AG04450 (cell line): ENCODE data around the gene THSD1. TPM values are rescaled to one million over a fixed set of nuclear protein-coding genes. Genes with fewer than 3 reads are reported as not detected.
"Not testable (repeated sequence)": the region's sequence is repeated elsewhere in the genome, so short reads cannot be mapped to it uniquely, and the experiment has no call there.

ENCODE experiments used
- CTCF ChIA-PET: fragments of 300-600, 350-600 bp; formaldehyde crosslinking; extraction: SDS; loops from one replicate; lab custom pipeline; 2022; ENCODE audit warnings: antibody characterized with exemption, inconsistent platforms; lab: Charles Lee
- POLR2A ChIA-PET: fragments of 350-600 bp; formaldehyde crosslinking; extraction: SDS; loops from one replicate; lab custom pipeline; 2021; ENCODE audit warnings: antibody characterized with exemption, inconsistent platforms; lab: Yijun Ruan, JAX
- DNase-seq: peaks from one replicate; pipeline ENCODE4 v3.0.0-alpha.2; 2011; ENCODE audit warnings: low read depth, low spot score
- H3K27ac ChIP-seq: one replicate; pipeline ENCODE4 v1.5.1; 2012; ENCODE audit warnings: low read depth, low read length, control low read depth
- H3K27me3 ChIP-seq: one replicate; pipeline ENCODE4 v1.6.0; 2012; ENCODE audit warnings: low read length; ENCODE audit not compliant: control insufficient read depth, insufficient read depth
- H3K4me3 ChIP-seq: 2 replicates; pipeline ENCODE4 v1.5.1; 2011; ENCODE audit warnings: mild to moderate bottlenecking, low read depth, low read length, control low read depth
- H3K9me3 ChIP-seq: 2 replicates; pipeline ENCODE4 v1.5.1; 2012; ENCODE audit warnings: low read length; ENCODE audit not compliant: control insufficient read depth, insufficient read depth
- polyA plus RNA-seq: library from polyadenylated mRNA; depleted of rRNA; stranded (reverse); fragments of >200 nt; gene quantifications from 2 replicates; pipeline ENCODE4 v1.2.3, GENCODE V29; 2011
- TF ChIP-seq, protein P1 (sequence below): IDR thresholded peaks from 2 replicates; pipeline ENCODE4 v1.5.1; 2011; ENCODE audit warnings: low read depth, low read length, control low read depth, inconsistent platforms

THSD1 gene
- polyA plus RNA-seq, 1 experiment: 7.9 TPM

DNA sequence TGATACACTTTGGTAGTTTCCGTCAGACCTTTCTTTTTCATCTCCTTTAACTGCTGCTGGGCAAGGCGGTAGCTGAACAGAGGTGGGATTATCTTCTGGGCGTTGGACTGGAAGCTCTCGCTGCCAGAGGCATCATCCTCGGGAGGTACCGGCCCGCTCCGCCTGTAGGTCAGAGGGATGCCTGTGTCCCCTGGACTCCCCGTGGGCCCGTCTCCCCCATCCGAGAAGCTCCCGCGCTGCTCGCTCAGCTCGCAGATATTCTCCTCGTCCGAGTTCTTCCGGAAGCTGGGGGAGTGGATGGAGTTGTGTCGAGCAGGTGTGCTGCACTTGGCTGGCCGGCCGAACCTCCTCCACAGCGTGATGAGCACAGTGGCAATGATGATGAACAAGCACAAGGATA, 27.7 kb downstream of the THSD1 start:
- TF ChIP-seq, protein P1, sequence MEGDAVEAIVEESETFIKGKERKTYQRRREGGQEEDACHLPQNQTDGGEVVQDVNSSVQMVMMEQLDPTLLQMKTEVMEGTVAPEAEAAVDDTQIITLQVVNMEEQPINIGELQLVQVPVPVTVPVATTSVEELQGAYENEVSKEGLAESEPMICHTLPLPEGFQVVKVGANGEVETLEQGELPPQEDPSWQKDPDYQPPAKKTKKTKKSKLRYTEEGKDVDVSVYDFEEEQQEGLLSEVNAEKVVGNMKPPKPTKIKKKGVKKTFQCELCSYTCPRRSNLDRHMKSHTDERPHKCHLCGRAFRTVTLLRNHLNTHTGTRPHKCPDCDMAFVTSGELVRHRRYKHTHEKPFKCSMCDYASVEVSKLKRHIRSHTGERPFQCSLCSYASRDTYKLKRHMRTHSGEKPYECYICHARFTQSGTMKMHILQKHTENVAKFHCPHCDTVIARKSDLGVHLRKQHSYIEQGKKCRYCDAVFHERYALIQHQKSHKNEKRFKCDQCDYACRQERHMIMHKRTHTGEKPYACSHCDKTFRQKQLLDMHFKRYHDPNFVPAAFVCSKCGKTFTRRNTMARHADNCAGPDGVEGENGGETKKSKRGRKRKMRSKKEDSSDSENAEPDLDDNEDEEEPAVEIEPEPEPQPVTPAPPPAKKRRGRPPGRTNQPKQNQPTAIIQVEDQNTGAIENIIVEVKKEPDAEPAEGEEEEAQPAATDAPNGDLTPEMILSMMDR: no peak
- H3K27ac ChIP-seq: no peak overlapping the region
- no peak for DNase-seq
- H3K9me3 ChIP-seq: no peaks in the 10 kb centered on the region; the same call in 1 of the 2 replicates
- no peaks in the 10 kb centered on the region for H3K27me3 ChIP-seq
- ChIA-PET CTCF (interaction anchor here (0.8 to 1.7 kb wide), 2 partner anchors 73 kb away, joined by 4 to 5 read pairs; no protein-coding TSS in a partner anchor), POLR2A (no interaction called here)
- H3K4me3 ChIP-seq: no peak overlapping the region

DNA sequence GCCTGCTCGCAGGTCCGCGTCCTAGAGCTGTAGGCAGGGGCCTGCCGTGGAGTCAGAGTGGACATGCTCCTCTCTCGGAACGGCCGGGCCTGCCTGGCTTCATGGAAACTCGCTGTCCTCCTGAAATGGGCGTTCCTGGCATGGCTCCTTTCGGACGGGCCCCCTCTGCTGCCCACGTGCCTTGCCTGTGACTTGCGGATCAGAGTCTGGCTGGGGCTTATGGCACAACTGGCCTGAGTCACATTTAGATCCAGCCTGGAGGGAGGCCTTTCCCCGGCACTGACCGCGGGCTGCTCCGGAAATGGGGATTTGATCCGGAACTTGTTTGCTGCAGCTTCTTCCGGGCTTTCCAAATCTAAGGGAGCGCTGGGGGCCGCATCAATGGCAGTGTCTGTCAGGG, 28.1 kb downstream of the THSD1 start:
- no peak overlapping the region for H3K4me3 ChIP-seq
- ChIA-PET CTCF (interaction anchor here (1.7 kb wide), 1 partner anchor 73 kb away, joined by 4 read pairs; no protein-coding TSS in a partner anchor), POLR2A (no interaction called here)
- H3K27me3 ChIP-seq: no peaks in the 10 kb centered on the region
- DNase-seq: no peak
- TF ChIP-seq, protein P1: no peak
- H3K9me3 ChIP-seq: no peaks in the 10 kb centered on the region; the same call in 1 of the 2 replicates
- no peak overlapping the region for H3K27ac ChIP-seq

DNA sequence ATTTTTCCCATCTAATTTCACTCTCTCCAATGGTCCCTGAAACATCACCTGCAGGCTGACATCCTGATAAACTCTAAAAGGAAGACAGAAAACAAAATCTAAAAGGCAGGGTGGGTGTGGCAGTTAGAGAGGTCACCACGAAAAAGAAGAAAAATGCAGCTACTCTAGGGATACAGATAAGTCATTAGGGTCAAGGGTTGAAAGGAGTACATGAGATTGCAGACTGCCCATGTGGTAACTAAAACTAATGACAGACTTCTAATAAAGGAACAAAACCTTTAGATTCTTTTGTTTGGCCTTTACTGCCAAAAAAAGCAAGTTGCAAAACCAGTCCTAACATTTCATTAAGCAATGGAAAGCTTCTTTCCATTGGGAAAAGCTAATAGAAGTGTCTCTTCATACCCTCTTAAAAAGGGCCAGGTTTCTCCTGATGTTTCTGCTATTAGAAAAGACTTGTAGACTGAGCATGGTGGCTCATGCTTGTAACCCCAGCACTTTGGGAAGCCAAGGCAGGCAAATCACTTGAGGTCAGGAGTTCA, 31.0 kb downstream of the THSD1 start:
- DNase-seq: no peak
- TF ChIP-seq, protein P1: no peak
- H3K4me3 ChIP-seq: no peak overlapping the region
- CTCF ChIA-PET: interaction anchor here (2.9 kb wide), 1 partner anchor 76 kb away, joined by 13 read pairs; no protein-coding TSS in a partner anchor
- H3K27me3 ChIP-seq: no peaks in the 10 kb centered on the region
- POLR2A ChIA-PET: no interaction called here
- no peak overlapping the region for H3K27ac ChIP-seq
- no peaks in the 10 kb centered on the region; the same call in 1 of the 2 replicates for H3K9me3 ChIP-seq

DNA sequence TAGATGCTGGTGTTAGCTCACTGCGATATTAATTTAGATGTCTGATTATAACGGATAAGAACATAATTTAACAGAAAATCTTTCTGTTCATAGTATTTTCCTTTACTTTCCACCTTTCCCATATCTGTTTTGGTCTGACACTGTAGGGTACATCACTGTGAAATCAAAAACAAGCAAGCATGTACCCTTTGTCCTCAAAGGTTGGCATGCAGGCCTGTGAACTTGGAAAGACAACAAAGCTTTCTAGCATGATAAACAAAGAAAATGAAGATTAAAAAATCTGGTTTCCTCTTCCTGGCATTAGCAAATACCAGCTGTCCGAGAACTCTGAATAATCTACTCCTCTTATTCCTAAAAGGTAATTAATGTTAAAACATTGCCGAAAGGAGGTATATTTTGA, 31.6 kb downstream of the THSD1 start:
- H3K4me3 ChIP-seq: no peak overlapping the region
- TF ChIP-seq, protein P1: no peak
- no peaks in the 10 kb centered on the region for H3K27me3 ChIP-seq
- ChIA-PET POLR2A (no interaction called here), CTCF (interaction anchor here (2.9 kb wide), 1 partner anchor 76 kb away, joined by 13 read pairs; no protein-coding TSS in a partner anchor)
- no peak overlapping the region for H3K27ac ChIP-seq
- no peaks in the 10 kb centered on the region; the same call in 1 of the 2 replicates for H3K9me3 ChIP-seq
- DNase-seq: no peak

DNA sequence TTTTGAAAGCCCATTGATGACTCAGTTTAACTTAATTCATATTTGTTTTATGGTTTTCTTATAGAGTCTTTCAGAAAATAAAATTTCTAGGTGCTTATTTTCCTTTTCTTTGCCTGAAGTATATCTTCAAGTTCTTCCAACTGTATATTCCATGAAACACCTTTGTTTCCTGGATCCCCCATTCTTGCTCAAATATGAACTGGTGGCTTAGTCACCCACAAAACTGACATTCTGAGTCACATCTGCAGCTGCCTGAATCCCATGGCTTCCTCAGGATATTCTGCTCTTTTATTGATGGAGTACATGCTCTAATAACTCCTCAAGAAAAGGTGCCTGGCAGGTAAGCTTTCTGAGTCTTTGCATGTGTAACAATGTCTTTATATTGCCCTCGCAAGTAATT, 32.7 kb downstream of the THSD1 start:
- DNase-seq, H3K9me3 ChIP-seq, H3K27ac ChIP-seq, H3K4me3 ChIP-seq, H3K27me3 ChIP-seq, POLR2A ChIA-PET: not testable (repeated sequence)
- CTCF ChIA-PET: interaction anchor here (2.9 kb wide), 1 partner anchor 78 kb away, joined by 13 read pairs; no protein-coding TSS in a partner anchor
